GM23248 (cell line): ENCODE data around the gene SLF2. TPM values are rescaled to one million over a fixed set of nuclear protein-coding genes. Genes with fewer than 3 reads are reported as not detected.

Experiments used
- DNase-seq: peaks from one replicate; pipeline ENCODE4 v3.0.0-alpha.2; 2015
- H2AFZ ChIP-seq: fragments of 200-600 bp; sonication (generic); 2 replicates; pipeline ENCODE4 v1.6.1; 2016; ENCODE audit warnings: antibody characterized with exemption
- H3F3A ChIP-seq: fragments of 200-600 bp; sonication (generic); 2 replicates; pipeline ENCODE4 v1.6.1; 2016; ENCODE audit warnings: mild to moderate bottlenecking, antibody characterized with exemption, mixed run types; ENCODE audit not compliant: insufficient read depth
- H3K27ac ChIP-seq: fragments of 200-600 bp; sonication (generic); 2 replicates; pipeline ENCODE4 v1.5.1; 2016; ENCODE audit warnings: mild to moderate bottlenecking
- H3K27me3 ChIP-seq: fragments of 200-600 bp; sonication (generic); replicated peaks from 2 replicates; pipeline ENCODE4 v1.6.1; 2016; ENCODE audit warnings: mild to moderate bottlenecking; ENCODE audit not compliant: insufficient read depth
- H3K36me3 ChIP-seq: fragments of 200-600 bp; sonication (generic); 2 replicates; pipeline ENCODE4 v1.6.1; 2016; ENCODE audit warnings: low read depth, mild to moderate bottlenecking
- H3K4me1 ChIP-seq: fragments of 200-600 bp; sonication (generic); 2 replicates; pipeline ENCODE4 v1.6.1; 2016; ENCODE audit warnings: mild to moderate bottlenecking; ENCODE audit not compliant: insufficient read depth
- H3K4me2 ChIP-seq: fragments of 200-600 bp; sonication (generic); one replicate; pipeline ENCODE4 v1.6.1; 2016; ENCODE audit warnings: mild to moderate bottlenecking; ENCODE audit not compliant: unreplicated experiment
- H3K4me3 ChIP-seq: fragments of 200-600 bp; sonication (generic); 2 replicates; pipeline ENCODE4 v1.5.1; 2016; ENCODE audit warnings: mild to moderate bottlenecking
- H3K79me2 ChIP-seq: fragments of 200-600 bp; sonication (generic); 2 replicates; pipeline ENCODE4 v1.6.1; 2016; ENCODE audit warnings: mild to moderate bottlenecking; ENCODE audit not compliant: insufficient read depth
- H3K9ac ChIP-seq: fragments of 200-600 bp; sonication (generic); 2 replicates; pipeline ENCODE4 v1.6.1; 2016; ENCODE audit warnings: mild to moderate bottlenecking
- H3K9me2 ChIP-seq: fragments of 200-600 bp; sonication (generic); 2 replicates; pipeline ENCODE4 v1.6.1; 2016; ENCODE audit warnings: mixed run types, mild to moderate bottlenecking, moderate library complexity; ENCODE audit not compliant: insufficient read depth
- H3K9me3 ChIP-seq: fragments of 200-600 bp; sonication (generic); one replicate; pipeline ENCODE4 v1.6.1; 2017; ENCODE audit warnings: low read depth
- H4K20me1 ChIP-seq: fragments of 200-600 bp; sonication (generic); 2 replicates; pipeline ENCODE4 v1.6.0; 2016; ENCODE audit not compliant: insufficient read depth
- EZH2 ChIP-seq: fragments of 200-600 bp; sonication (generic); IDR thresholded peaks from 2 replicates; pipeline ENCODE4 v1.6.1; 2018; ENCODE audit warnings: antibody characterized with exemption, mild to moderate bottlenecking; ENCODE audit not compliant: insufficient read depth, poor library complexity, severe bottlenecking
- EZH2phosphoT487 ChIP-seq: fragments of 200-600 bp; sonication (generic); IDR thresholded peaks from 2 replicates; pipeline ENCODE4 v1.6.1; 2018; ENCODE audit warnings: antibody characterized with exemption, moderate library complexity, mild to moderate bottlenecking, low read depth; ENCODE audit not compliant: insufficient read depth
- WGBS, 2 experiments: methylation state at CpG; one replicate each; pipeline ENCODE4 v1.1.6; 2015 to 2017; ENCODE audit warnings: low lambda C conversion rate in 2 of 2, low coverage in 1 of 2; ENCODE audit errors: missing lambda C conversion rate in 2 of 2; 5-methylcytosine and 5-hydroxymethylcytosine counted together
- in situ Hi-C: fragments of 300-500 bp; cut with MboI; formaldehyde crosslinking; loops from 2 replicates; pipeline ENCODE4 v1.15.0; 2020
- polyA plus RNA-seq: library from polyadenylated mRNA; unstranded; fragments of >200 nt; fragmentation: Nextera tagmentation; extraction: Ambion mirVana; gene quantifications from 2 replicates; pipeline ENCODE4 v1.2.1, GENCODE V29; 2016
- total RNA-seq: library from RNA; depleted of rRNA; stranded (reverse); fragments of >200 nt; shearing (Covaris generic); gene quantifications from 2 replicates; pipeline ENCODE4 v1.2.3, GENCODE V29; 2014

The SLF2 gene
- total and polyA plus RNA-seq, 2 experiments from 2014 or later, result 12.5 to 15.6 TPM

DNA sequence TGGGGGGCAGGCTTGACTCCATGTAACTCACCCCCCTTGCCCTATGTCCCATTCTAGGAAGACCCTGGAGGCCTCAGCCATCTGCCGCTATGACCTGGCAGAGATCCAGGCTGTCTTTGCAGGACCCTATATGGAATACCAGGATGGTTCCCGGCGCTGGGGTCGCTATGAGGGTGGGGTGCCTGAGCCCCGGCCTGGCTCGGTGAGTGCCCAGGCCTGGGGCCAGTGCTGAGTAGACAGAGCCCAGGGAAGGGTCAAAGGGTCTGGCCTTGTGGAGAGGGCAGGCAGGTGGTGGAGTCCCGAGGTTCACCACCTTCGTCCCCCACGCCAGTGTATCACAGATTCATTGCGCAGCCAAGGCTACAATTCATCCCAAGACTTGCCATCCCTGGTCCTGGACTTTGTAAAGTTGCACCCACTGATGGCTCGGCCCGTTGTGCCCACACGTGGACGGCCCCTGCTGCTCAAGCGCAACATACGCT, 67.1 kb downstream of the SLF2 start:
- Histone ChIP-seq H3K9ac (no peak overlapping the region), H3K27ac (no peak overlapping the region), H3K27me3 (no peaks in the 10 kb centered on the region), H3K36me3 (no peaks in the 10 kb centered on the region), H3K4me2 (no peak overlapping the region), H3F3A (no peaks in the 10 kb centered on the region), H3K4me3 (no peak overlapping the region), H3K9me3 (no peaks in the 10 kb centered on the region), H3K9me2 (no peaks in the 10 kb centered on the region), H4K20me1 (no peaks in the 10 kb centered on the region), H3K79me2 (no peaks in the 10 kb centered on the region), H3K4me1 (no peaks in the 10 kb centered on the region), H2AFZ (no peak overlapping the region)
- no peak for DNase-seq
- WGBS, 2 experiments, result 87 to 91% methylated on average over 16 of the region's 16 CpGs
- TF ChIP-seq EZH2phosphoT487, result no peak
- no peak for TF ChIP-seq EZH2
- in situ Hi-C loops, result no loop called here

DNA sequence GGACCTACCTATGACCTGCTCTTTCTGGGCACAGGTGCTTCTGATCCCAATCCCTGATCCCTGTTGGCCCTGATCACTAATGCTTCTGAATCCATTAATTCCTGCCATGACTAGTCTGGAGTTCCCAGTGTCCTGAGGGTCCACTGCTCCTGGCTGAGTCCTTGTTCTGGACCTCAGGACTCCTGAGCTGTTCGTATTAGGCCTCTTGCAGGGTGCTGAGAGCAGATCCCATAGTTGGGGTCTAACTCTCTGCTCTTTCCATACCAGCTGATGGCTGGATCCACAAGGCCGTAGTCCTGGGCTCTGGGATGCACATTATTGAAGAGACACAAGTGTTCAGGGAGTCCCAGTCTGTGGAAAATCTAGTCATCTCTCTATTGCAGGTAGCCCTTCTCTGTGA, 67.5 kb downstream of the SLF2 start:
- no peaks in the 10 kb centered on the region for H3K27me3 ChIP-seq
- TF ChIP-seq EZH2phosphoT487 (no peak), EZH2 (no peak)
- H3K79me2 ChIP-seq, result peaks cover 2% of the 10 kb centered on the region; the same call in 1 of the 2 replicates
- in situ Hi-C loops, result no loop called here
- no peak overlapping the region for H2AFZ ChIP-seq
- H3K27ac ChIP-seq, result no peak overlapping the region
- H3K4me3 ChIP-seq, result no peak overlapping the region
- WGBS, 2 experiments, result 78 to 87% methylated on average over 2 of the region's 2 CpGs
- no peak for DNase-seq
- H3K9me3 ChIP-seq, result no peaks in the 10 kb centered on the region
- H3K9me2 ChIP-seq, result no peaks in the 10 kb centered on the region
- no peaks in the 10 kb centered on the region for H3K36me3 ChIP-seq
- H3K4me1 ChIP-seq, result no peaks in the 10 kb centered on the region
- no peaks in the 10 kb centered on the region for H4K20me1 ChIP-seq
- no peak overlapping the region for H3K4me2 ChIP-seq
- H3F3A ChIP-seq, result no peaks in the 10 kb centered on the region
- no peak overlapping the region for H3K9ac ChIP-seq

DNA sequence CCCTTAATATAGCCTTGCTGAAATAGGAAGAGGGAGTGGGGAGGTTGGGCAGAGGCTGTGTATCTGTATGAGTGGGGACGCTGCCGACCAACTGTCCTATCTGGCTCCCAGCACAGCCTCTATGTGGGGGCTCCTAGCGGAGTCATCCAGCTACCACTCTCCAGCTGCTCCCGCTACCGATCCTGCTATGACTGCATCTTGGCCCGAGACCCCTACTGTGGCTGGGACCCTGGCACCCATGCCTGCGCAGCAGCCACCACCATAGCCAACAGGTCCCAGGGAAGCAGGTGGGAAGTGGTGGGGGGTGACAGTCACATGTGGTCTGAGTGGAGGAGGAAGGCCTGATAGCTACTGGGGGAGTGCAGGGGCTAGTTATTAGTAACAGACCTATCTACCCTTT, 67.9 kb downstream of the SLF2 start:
- H3K9me3 ChIP-seq, result no peaks in the 10 kb centered on the region
- no peaks in the 10 kb centered on the region for H3K9me2 ChIP-seq
- TF ChIP-seq EZH2, result no peak
- no peak for TF ChIP-seq EZH2phosphoT487
- whole genome bisulfite sequencing, 2 experiments, result 90% methylated on average over 7 of the region's 7 CpGs
- H3K27ac ChIP-seq, result no peak overlapping the region
- H2AFZ ChIP-seq, result no peak overlapping the region
- H3K4me1 ChIP-seq, result 0 out of 2 replicates have a peak, but pooled peaks cover 3% of the 10 kb centered on the region
- H3K4me2 ChIP-seq, result no peak overlapping the region
- no peak overlapping the region for H3K9ac ChIP-seq
- H3K4me3 ChIP-seq, result no peak overlapping the region
- H3K36me3 ChIP-seq, result no peaks in the 10 kb centered on the region
- no peaks in the 10 kb centered on the region for H3F3A ChIP-seq
- DNase-seq, result no peak
- in situ Hi-C loops, result no loop called here
- no peaks in the 10 kb centered on the region for H3K27me3 ChIP-seq
- H4K20me1 ChIP-seq, result no peaks in the 10 kb centered on the region
- H3K79me2 ChIP-seq, result peaks cover 6% of the 10 kb centered on the region

DNA sequence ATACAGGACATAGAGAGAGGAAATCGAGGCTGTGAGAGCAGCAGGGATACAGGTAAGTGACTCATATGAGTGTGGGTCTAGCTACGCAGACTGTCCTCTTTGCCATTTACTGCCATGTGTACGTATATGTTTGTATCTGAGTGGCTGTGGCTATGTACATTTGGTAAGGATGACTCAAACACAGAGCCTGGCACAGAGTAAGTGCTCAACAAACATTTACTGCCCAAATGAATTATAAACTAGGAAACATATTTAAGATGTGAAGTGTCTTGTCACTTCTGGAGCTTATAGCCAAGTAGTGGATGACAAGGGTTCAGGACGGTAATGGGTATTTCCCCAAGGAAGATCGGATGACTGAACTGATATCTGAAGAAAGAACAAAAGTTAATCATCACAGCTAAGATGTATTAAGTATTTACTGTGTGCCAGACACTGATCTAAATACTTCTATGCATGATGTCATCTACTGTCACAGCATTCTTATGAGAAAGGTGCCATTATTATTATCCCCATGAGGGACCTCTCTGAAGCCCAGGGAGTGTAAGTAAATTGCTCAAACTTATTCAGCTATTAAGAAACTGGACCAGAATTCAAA, 68.5 kb downstream of the SLF2 start:
- Histone ChIP-seq H3K4me1 (peaks cover 7% of the 10 kb centered on the region; the same call in 1 of the 2 replicates), H3K27me3 (no peaks in the 10 kb centered on the region), H3K9ac (no peak overlapping the region), H3K9me3 (no peaks in the 10 kb centered on the region), H2AFZ (no peak overlapping the region), H3K4me3 (no peak overlapping the region), H3K27ac (no peak overlapping the region), H4K20me1 (no peaks in the 10 kb centered on the region), H3K9me2 (no peaks in the 10 kb centered on the region), H3K79me2 (peaks cover 12% of the 10 kb centered on the region), H3F3A (no peaks in the 10 kb centered on the region), H3K36me3 (no peaks in the 10 kb centered on the region), H3K4me2 (no peak overlapping the region)
- TF ChIP-seq EZH2phosphoT487 (no peak), EZH2 (no peak)
- in situ Hi-C loops, result no loop called here
- no peak for DNase-seq
- 86 to 91% methylated on average over 5 of the region's 5 CpGs for WGBS, 2 experiments
